ENCODE data around the gene OR1L8. TPM values are rescaled to one million over a fixed set of nuclear protein-coding genes. Genes with fewer than 3 reads are reported as not detected.

The OR1L8 gene
- polyA plus RNA-seq, 2 of the 4 experiments (the other 2 are of a cell fraction) = 0.05 TPM; not detected in 1

Other genes with a start within 250 kb of the OR1L8 start
- gene PTGS1, start 212.4 kb downstream of the OR1L8 start, polyA plus RNA-seq (2011; rRNA removed) = 0.41 and 0.49 TPM in 2 replicates
- 0.77 to 1.6 TPM (median 1.0 TPM) in 3 replicates for gene PTGS1, start 212.4 kb downstream of the OR1L8 start, polyA plus RNA-seq (2017; fragmentation: RNase III; extraction: RNeasy Plus Mini Kit Qiagen cat#74134 plus additional on column Dnase treatment)
- gene OR1J1, start 105.5 kb downstream of the OR1L8 start, polyA plus RNA-seq (2011; rRNA removed) = not detected in 2 replicates
- gene OR1J1, start 105.5 kb downstream of the OR1L8 start, polyA plus RNA-seq (2017; fragmentation: RNase III; extraction: RNeasy Plus Mini Kit Qiagen cat#74134 plus additional on column Dnase treatment) = not detected in 3 replicates
- 0.17 and 0.21 TPM in 2 replicates for gene OR1J2, start 72.6 kb downstream of the OR1L8 start, polyA plus RNA-seq (2011; rRNA removed)
- 0.09 to 0.21 TPM in 2 of 3 replicates, not detected in the other for gene OR1J2, start 72.6 kb downstream of the OR1L8 start, polyA plus RNA-seq (2017; fragmentation: RNase III; extraction: RNeasy Plus Mini Kit Qiagen cat#74134 plus additional on column Dnase treatment)
- 0.23 and 0.30 TPM in 2 replicates for gene OR1J4, start 64.2 kb downstream of the OR1L8 start, polyA plus RNA-seq (2011; rRNA removed)
- 0.17 TPM in 1 of 3 replicates, not detected in the others for gene OR1J4, start 64.2 kb downstream of the OR1L8 start, polyA plus RNA-seq (2017; fragmentation: RNase III; extraction: RNeasy Plus Mini Kit Qiagen cat#74134 plus additional on column Dnase treatment)
- gene OR1N1, start 56.1 kb downstream of the OR1L8 start, polyA plus RNA-seq (2011; rRNA removed) = not detected in 2 replicates
- gene OR1N1, start 56.1 kb downstream of the OR1L8 start, polyA plus RNA-seq (2017; fragmentation: RNase III; extraction: RNeasy Plus Mini Kit Qiagen cat#74134 plus additional on column Dnase treatment) = not detected in 3 replicates
- gene OR1N2, start 30.3 kb downstream of the OR1L8 start, polyA plus RNA-seq (2011; rRNA removed) = not detected in 2 replicates
- not detected in 3 replicates for gene OR1N2, start 30.3 kb downstream of the OR1L8 start, polyA plus RNA-seq (2017; fragmentation: RNase III; extraction: RNeasy Plus Mini Kit Qiagen cat#74134 plus additional on column Dnase treatment)
- 0.28 and 0.50 TPM in 2 replicates for gene OR1Q1, start 31.4 kb upstream of the OR1L8 start, polyA plus RNA-seq (2011; rRNA removed)
- 0.10 to 0.11 TPM in 2 of 3 replicates, not detected in the other for gene OR1Q1, start 31.4 kb upstream of the OR1L8 start, polyA plus RNA-seq (2017; fragmentation: RNase III; extraction: RNeasy Plus Mini Kit Qiagen cat#74134 plus additional on column Dnase treatment)
- gene OR1B1, start 74.2 kb upstream of the OR1L8 start, polyA plus RNA-seq (2011; rRNA removed) = not detected in 2 replicates
- gene OR1B1, start 74.2 kb upstream of the OR1L8 start, polyA plus RNA-seq (2017; fragmentation: RNase III; extraction: RNeasy Plus Mini Kit Qiagen cat#74134 plus additional on column Dnase treatment) = not detected in 3 replicates
- gene OR1L1, start 78.3 kb upstream of the OR1L8 start, polyA plus RNA-seq (2011; rRNA removed) = not detected in 2 replicates
- gene OR1L1, start 78.3 kb upstream of the OR1L8 start, polyA plus RNA-seq (2017; fragmentation: RNase III; extraction: RNeasy Plus Mini Kit Qiagen cat#74134 plus additional on column Dnase treatment) = not detected in 3 replicates
- not detected in 2 replicates for gene OR1L3, start 91.7 kb upstream of the OR1L8 start, polyA plus RNA-seq (2011; rRNA removed)
- not detected in 3 replicates for gene OR1L3, start 91.7 kb upstream of the OR1L8 start, polyA plus RNA-seq (2017; fragmentation: RNase III; extraction: RNeasy Plus Mini Kit Qiagen cat#74134 plus additional on column Dnase treatment)
- gene OR1L4, start 140.6 kb upstream of the OR1L8 start, polyA plus RNA-seq (2011; rRNA removed) = not detected in 2 replicates
- gene OR1L4, start 140.6 kb upstream of the OR1L8 start, polyA plus RNA-seq (2017; fragmentation: RNase III; extraction: RNeasy Plus Mini Kit Qiagen cat#74134 plus additional on column Dnase treatment) = not detected in 3 replicates
- not detected in 2 replicates for gene OR1L6, start 158.9 kb upstream of the OR1L8 start, polyA plus RNA-seq (2011; rRNA removed)
- gene OR1L6, start 158.9 kb upstream of the OR1L8 start, polyA plus RNA-seq (2017; fragmentation: RNase III; extraction: RNeasy Plus Mini Kit Qiagen cat#74134 plus additional on column Dnase treatment) = not detected in 3 replicates
- not detected in 2 replicates for gene OR5C1, start 205.5 kb upstream of the OR1L8 start, polyA plus RNA-seq (2011; rRNA removed)
- not detected in 3 replicates for gene OR5C1, start 205.5 kb upstream of the OR1L8 start, polyA plus RNA-seq (2017; fragmentation: RNase III; extraction: RNeasy Plus Mini Kit Qiagen cat#74134 plus additional on column Dnase treatment)
- not detected in 2 replicates for gene OR1K1, start 216.7 kb upstream of the OR1L8 start, polyA plus RNA-seq (2011; rRNA removed)
- not detected in 3 replicates for gene OR1K1, start 216.7 kb upstream of the OR1L8 start, polyA plus RNA-seq (2017; fragmentation: RNase III; extraction: RNeasy Plus Mini Kit Qiagen cat#74134 plus additional on column Dnase treatment)
- 14.2 and 18.8 TPM in 2 replicates for gene PDCL, start 245.2 kb upstream of the OR1L8 start, polyA plus RNA-seq (2011; rRNA removed)
- 21.1 to 28.1 TPM (median 25.8 TPM) in 3 replicates for gene PDCL, start 245.2 kb upstream of the OR1L8 start, polyA plus RNA-seq (2017; fragmentation: RNase III; extraction: RNeasy Plus Mini Kit Qiagen cat#74134 plus additional on column Dnase treatment)